OCI-LY3 (cell line): ENCODE data around the gene TCF7.
A peak's percentile ranks its signal among the peaks of the same experiment; 100 is the strongest.

Experiments
- H2AFZ ChIP-seq: fragments of 200-600, 300-600 bp; shearing (Covaris generic); 2 replicates; pipeline ENCODE4 v1.6.0; 2014; ENCODE audit warnings: antibody characterized with exemption, low read depth, low read length
- H3K27ac ChIP-seq: fragments of 200-600, 300-600 bp; sonication (generic); 2 replicates; pipeline ENCODE4 v1.5.1; 2014; ENCODE audit warnings: mild to moderate bottlenecking, low read length, moderate library complexity, mixed read lengths
- H3K27me3 ChIP-seq: fragments of 200-600, 300-600 bp; sonication (generic); 2 replicates; pipeline ENCODE4 v1.6.1; 2014; ENCODE audit warnings: low read depth, low read length, mixed read lengths
- H3K36me3 ChIP-seq: fragments of 200-600, 300-600 bp; sonication (generic); replicated peaks from 2 replicates; pipeline ENCODE3; 2014; ENCODE audit warnings: low read depth, low read length, mixed read lengths
- H3K4me1 ChIP-seq: fragments of 300-600, 200-600 bp; sonication (generic); 2 replicates; pipeline ENCODE4 v1.6.1; 2014; ENCODE audit warnings: low read length, mixed read lengths
- H3K4me2 ChIP-seq: fragments of 200-600, 300-600 bp; sonication (generic); 2 replicates; pipeline ENCODE4 v1.6.1; 2014; ENCODE audit warnings: low read length, mixed read lengths
- H3K4me3 ChIP-seq: fragments of 300-600, 200-600 bp; sonication (generic); 2 replicates; pipeline ENCODE4 v1.5.1; 2014; ENCODE audit warnings: antibody characterized with exemption, mild to moderate bottlenecking, low read length, moderate library complexity
- H3K79me2 ChIP-seq: fragments of 300-600, 200-600 bp; shearing (Covaris generic); 2 replicates; pipeline ENCODE4 v1.6.1; 2014; ENCODE audit warnings: mild to moderate bottlenecking, low read length, mixed read lengths
- H3K9ac ChIP-seq: fragments of 300-600, 200-600 bp; shearing (Covaris generic); 2 replicates; pipeline ENCODE4 v1.6.0; 2014; ENCODE audit warnings: mild to moderate bottlenecking, low read length, moderate library complexity
- H3K9me3 ChIP-seq: fragments of 200-600, 300-600 bp; shearing (Covaris generic); 2 replicates; pipeline ENCODE4 v1.6.1; 2014; ENCODE audit warnings: low read length, mixed read lengths; ENCODE audit not compliant: insufficient read depth
- H4K20me1 ChIP-seq: fragments of 200-600, 300-600 bp; sonication (generic); 2 replicates; pipeline ENCODE4 v1.6.1; 2016; ENCODE audit warnings: low read length, mixed read lengths; ENCODE audit not compliant: insufficient read depth
- CTCF ChIP-seq: fragments of 200-600, 300-600 bp; sonication (generic); IDR thresholded peaks from 2 replicates; pipeline ENCODE4 v1.5.1; 2014; ENCODE audit warnings: antibody characterized with exemption, low read length, low read depth
- EZH2phosphoT487 ChIP-seq: fragments of 200-600 bp; shearing (Covaris generic); IDR thresholded peaks from 2 replicates; pipeline ENCODE4 v1.6.1; 2018; ENCODE audit warnings: antibody characterized with exemption, mixed run types, low read depth

TCF7 gene

GRCh38 chr5:134103998-134104654 lies 10.4 kb upstream of the TCF7 start:
- Histone ChIP-seq H3K4me3 (no peak overlapping the region), H2AFZ (peak overlapping the region; percentile 27; the same call in 1 of the 2 replicates), H3K79me2 (no peaks in the 10 kb centered on the region), H4K20me1 (no peaks in the 10 kb centered on the region), H3K9ac (peak overlapping the region; percentile 11; the same call in 1 of the 2 replicates), H3K9me3 (no peaks in the 10 kb centered on the region), H3K27me3 (no peaks in the 10 kb centered on the region), H3K4me2 (peak overlapping the region; percentile 54), H3K27ac (peak overlapping the region; percentile 34; the same call in 1 of the 2 replicates), H3K36me3 (no peaks in the 10 kb centered on the region), H3K4me1 (peaks cover 57% of the 10 kb centered on the region)
- TF ChIP-seq CTCF (no peak), EZH2phosphoT487 (no peak)

GRCh38 chr5:134106991-134107701 lies 7.3 kb upstream of the TCF7 start:
- H3K36me3 ChIP-seq: no peaks in the 10 kb centered on the region

DNA sequence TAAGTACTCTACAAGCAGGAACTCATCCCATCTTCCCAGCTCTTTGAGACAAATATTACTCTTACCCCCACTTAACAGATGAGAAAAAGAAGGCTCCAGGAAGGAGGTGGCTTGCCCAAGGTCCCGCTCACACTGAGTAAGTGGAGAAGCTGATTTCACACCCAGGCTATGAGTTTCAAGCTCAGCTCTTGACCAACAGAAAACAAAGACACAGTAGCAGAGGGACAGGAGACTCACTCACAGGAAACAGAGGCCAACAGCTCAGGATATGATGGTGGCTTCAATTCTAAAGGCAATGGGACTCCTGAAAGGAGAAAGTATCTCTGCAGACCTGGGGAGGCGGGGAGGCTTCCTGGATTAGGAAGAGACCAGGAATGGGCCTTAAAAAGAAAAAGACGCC lies 6.7 kb upstream of the TCF7 start:
- TF ChIP-seq CTCF: no peak
- Histone ChIP-seq H3K27ac (no peak overlapping the region), H4K20me1 (no peaks in the 10 kb centered on the region), H3K36me3 (no peaks in the 10 kb centered on the region), H3K4me2 (no peak overlapping the region), H3K79me2 (no peaks in the 10 kb centered on the region), H2AFZ (no peak overlapping the region), H3K4me3 (no peak overlapping the region), H3K4me1 (peaks cover 46% of the 10 kb centered on the region), H3K9ac (no peak overlapping the region), H3K9me3 (no peaks in the 10 kb centered on the region), H3K27me3 (peaks cover 5% of the 10 kb centered on the region; the same call in 1 of the 2 replicates)

More at GRCh38 chr5:134106991-134107701, 7.3 kb upstream of the TCF7 start:
- H3K9me3 ChIP-seq: no peaks in the 10 kb centered on the region
- H3K4me1 ChIP-seq: peaks cover 49% of the 10 kb centered on the region
- H3K27ac ChIP-seq: no peak overlapping the region
- H3K27me3 ChIP-seq: no peaks in the 10 kb centered on the region
- no peaks in the 10 kb centered on the region for H4K20me1 ChIP-seq
- H3K79me2 ChIP-seq: no peaks in the 10 kb centered on the region
- TF ChIP-seq EZH2phosphoT487: no peak
- TF ChIP-seq CTCF: no peak
- no peak overlapping the region for H3K4me3 ChIP-seq
- no peak overlapping the region for H3K4me2 ChIP-seq
- no peak overlapping the region for H2AFZ ChIP-seq
- H3K9ac ChIP-seq: no peak overlapping the region

- Histone ChIP-seq H3K79me2 (no peaks in the 10 kb centered on the region), H3K36me3 (no peaks in the 10 kb centered on the region), H3K9me3 (no peaks in the 10 kb centered on the region), H3K4me1 (peaks cover 25% of the 10 kb centered on the region), H2AFZ (no peak overlapping the region), H3K27ac (no peak overlapping the region), H3K9ac (no peak overlapping the region), H3K27me3 (peaks cover 5% of the 10 kb centered on the region; the same call in 1 of the 2 replicates), H4K20me1 (no peaks in the 10 kb centered on the region), H3K4me2 (peak overlapping the region; percentile 26), H3K4me3 (no peak overlapping the region)
- no peak for TF ChIP-seq EZH2phosphoT487
- TF ChIP-seq CTCF: no peak
Observed at GRCh38 chr5:134110382-134110781, 4.1 kb upstream of the TCF7 start.
